ENCODE measurements around the gene PDCD4.

DNA sequence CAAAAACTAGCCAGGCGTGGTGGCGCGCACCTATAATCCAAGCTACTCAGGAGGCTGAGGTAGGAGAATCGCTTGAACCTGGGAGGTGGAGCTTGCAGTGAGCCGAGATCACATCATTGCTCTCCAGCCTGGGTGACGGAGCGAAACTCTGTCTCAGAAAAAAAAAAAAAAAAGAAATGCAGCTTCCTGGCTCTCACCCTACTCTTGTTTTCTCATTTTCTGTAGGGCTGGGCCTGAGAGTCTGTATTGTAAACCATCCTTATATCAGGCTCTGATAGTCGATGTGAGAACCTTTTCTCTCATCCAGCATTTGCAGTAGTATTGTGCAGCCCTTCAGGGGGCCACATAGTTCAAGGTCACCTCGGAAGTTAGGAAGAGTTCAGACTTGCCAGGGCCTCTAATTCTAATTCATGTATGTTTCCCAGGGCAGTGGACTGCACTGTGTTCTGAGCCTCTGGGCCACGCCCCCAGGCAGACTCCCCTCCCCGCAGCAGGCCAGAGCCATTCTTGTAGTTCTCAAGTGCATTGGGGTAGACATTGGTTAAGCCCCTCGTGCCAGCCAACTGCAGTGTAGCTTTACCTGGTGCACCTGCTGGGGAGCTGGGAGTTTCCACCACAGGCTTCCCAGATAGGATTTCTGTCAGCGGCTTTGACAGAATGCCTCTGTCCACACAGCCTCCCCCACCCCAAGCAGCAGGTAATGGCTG is 38.3 kb upstream of the PDCD4 start:
- TF ChIP-seq, protein P1, sequence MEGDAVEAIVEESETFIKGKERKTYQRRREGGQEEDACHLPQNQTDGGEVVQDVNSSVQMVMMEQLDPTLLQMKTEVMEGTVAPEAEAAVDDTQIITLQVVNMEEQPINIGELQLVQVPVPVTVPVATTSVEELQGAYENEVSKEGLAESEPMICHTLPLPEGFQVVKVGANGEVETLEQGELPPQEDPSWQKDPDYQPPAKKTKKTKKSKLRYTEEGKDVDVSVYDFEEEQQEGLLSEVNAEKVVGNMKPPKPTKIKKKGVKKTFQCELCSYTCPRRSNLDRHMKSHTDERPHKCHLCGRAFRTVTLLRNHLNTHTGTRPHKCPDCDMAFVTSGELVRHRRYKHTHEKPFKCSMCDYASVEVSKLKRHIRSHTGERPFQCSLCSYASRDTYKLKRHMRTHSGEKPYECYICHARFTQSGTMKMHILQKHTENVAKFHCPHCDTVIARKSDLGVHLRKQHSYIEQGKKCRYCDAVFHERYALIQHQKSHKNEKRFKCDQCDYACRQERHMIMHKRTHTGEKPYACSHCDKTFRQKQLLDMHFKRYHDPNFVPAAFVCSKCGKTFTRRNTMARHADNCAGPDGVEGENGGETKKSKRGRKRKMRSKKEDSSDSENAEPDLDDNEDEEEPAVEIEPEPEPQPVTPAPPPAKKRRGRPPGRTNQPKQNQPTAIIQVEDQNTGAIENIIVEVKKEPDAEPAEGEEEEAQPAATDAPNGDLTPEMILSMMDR (IDR thresholded peaks at IDR 0.05 in 2 of 3, conservative IDR thresholded peaks at IDR 0.05 in 1 of 3; ENCODE audit: borderline replicate concordance in 1 of 3, insufficient read depth in 1 of 3, low read depth in 2 of 3, low read length in 2 of 3): no peak
- TF ChIP-seq ELF1 (IDR thresholded peaks at IDR 0.05; ENCODE audit: borderline replicate concordance, low read depth): no peak
- TF ChIP-seq, protein P2, sequence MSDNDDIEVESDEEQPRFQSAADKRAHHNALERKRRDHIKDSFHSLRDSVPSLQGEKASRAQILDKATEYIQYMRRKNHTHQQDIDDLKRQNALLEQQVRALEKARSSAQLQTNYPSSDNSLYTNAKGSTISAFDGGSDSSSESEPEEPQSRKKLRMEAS (IDR thresholded peaks at IDR 0.05): no peak
- TF ChIP-seq, protein P3, sequence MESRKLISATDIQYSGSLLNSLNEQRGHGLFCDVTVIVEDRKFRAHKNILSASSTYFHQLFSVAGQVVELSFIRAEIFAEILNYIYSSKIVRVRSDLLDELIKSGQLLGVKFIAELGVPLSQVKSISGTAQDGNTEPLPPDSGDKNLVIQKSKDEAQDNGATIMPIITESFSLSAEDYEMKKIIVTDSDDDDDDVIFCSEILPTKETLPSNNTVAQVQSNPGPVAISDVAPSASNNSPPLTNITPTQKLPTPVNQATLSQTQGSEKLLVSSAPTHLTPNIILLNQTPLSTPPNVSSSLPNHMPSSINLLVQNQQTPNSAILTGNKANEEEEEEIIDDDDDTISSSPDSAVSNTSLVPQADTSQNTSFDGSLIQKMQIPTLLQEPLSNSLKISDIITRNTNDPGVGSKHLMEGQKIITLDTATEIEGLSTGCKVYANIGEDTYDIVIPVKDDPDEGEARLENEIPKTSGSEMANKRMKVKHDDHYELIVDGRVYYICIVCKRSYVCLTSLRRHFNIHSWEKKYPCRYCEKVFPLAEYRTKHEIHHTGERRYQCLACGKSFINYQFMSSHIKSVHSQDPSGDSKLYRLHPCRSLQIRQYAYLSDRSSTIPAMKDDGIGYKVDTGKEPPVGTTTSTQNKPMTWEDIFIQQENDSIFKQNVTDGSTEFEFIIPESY (IDR thresholded peaks at IDR 0.05; ENCODE audit: extremely low read depth, insufficient replicate concordance, low read length): no peak
- TF ChIP-seq YY1 (IDR thresholded peaks at IDR 0.05; ENCODE audit: extremely low read depth, insufficient replicate concordance, low read depth, low read length): no peak
- no peak for TF ChIP-seq SP1 (IDR thresholded peaks at IDR 0.05; ENCODE audit: low read depth)
- TF ChIP-seq EZH2phosphoT487 (IDR thresholded peaks at IDR 0.05; ENCODE audit: borderline replicate concordance): no peak
- TF ChIP-seq EGR1 (IDR thresholded peaks at IDR 0.05; ENCODE audit: low read depth): no peak
- no peak for TF ChIP-seq POLR2AphosphoS5 (IDR thresholded peaks at IDR 0.05; ENCODE audit: low read depth, low read length)
- TF ChIP-seq, protein P4, sequence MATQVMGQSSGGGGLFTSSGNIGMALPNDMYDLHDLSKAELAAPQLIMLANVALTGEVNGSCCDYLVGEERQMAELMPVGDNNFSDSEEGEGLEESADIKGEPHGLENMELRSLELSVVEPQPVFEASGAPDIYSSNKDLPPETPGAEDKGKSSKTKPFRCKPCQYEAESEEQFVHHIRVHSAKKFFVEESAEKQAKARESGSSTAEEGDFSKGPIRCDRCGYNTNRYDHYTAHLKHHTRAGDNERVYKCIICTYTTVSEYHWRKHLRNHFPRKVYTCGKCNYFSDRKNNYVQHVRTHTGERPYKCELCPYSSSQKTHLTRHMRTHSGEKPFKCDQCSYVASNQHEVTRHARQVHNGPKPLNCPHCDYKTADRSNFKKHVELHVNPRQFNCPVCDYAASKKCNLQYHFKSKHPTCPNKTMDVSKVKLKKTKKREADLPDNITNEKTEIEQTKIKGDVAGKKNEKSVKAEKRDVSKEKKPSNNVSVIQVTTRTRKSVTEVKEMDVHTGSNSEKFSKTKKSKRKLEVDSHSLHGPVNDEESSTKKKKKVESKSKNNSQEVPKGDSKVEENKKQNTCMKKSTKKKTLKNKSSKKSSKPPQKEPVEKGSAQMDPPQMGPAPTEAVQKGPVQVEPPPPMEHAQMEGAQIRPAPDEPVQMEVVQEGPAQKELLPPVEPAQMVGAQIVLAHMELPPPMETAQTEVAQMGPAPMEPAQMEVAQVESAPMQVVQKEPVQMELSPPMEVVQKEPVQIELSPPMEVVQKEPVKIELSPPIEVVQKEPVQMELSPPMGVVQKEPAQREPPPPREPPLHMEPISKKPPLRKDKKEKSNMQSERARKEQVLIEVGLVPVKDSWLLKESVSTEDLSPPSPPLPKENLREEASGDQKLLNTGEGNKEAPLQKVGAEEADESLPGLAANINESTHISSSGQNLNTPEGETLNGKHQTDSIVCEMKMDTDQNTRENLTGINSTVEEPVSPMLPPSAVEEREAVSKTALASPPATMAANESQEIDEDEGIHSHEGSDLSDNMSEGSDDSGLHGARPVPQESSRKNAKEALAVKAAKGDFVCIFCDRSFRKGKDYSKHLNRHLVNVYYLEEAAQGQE (IDR thresholded peaks at IDR 0.05; ENCODE audit: low read depth): no peak
- TF ChIP-seq EZH2 (IDR thresholded peaks at IDR 0.05): no peak
- no peak for TF ChIP-seq POLR2A (IDR thresholded peaks at IDR 0.05; ENCODE audit: borderline replicate concordance, extremely low read depth, insufficient read depth, insufficient read length)
- no peak for TF ChIP-seq TCF7L2 (IDR thresholded peaks at IDR 0.05; ENCODE audit: borderline replicate concordance, extremely low read depth, insufficient read depth, insufficient read length)
- no peak for TF ChIP-seq RAD21 (IDR thresholded peaks at IDR 0.05; ENCODE audit: low read depth)

Data from HCT116 (cell line).